NCI-H69 (cell line): ENCODE measurements around the gene RGS11.
"Not testable (repeated sequence)": the region's sequence is repeated elsewhere in the genome, so short reads cannot be mapped to it uniquely, and the experiment has no call there.

Source experiments
- DNase-seq: peaks from one replicate; lab custom pipeline; 2025; lab: John Stamatoyannopoulos, UW

The RGS11 gene

GRCh38 chr16:280552-280951, 4.8 kb upstream of the RGS11 start, which contains the start of gene ARHGDIG:
ARHGDIG (plus strand) TSS chr16:280591; CDS start chr16:280681, 90 bp downstream.
- DNase-seq: peak; percentile 53

- DNase-seq: peak; percentile 51
Observed at GRCh38 chr16:280005-280460, 4.3 kb upstream of the RGS11 start.

- DNase-seq: no peak
Observed at GRCh38 chr16:279531-279930, 3.8 kb upstream of the RGS11 start.

- peak; percentile 88 for DNase-seq
Observed at GRCh38 chr16:278863-279366, 3.2 kb upstream of the RGS11 start.

GRCh38 chr16:276426-277077, 808 bp upstream of the RGS11 start:
- DNase-seq: no peak

- peak; percentile 40 for DNase-seq
Observed at GRCh38 chr16:275041-275641, 603 bp downstream of the RGS11 start.

- peak; percentile 12 for DNase-seq
Observed at GRCh38 chr16:273547-274421, 2.0 kb downstream of the RGS11 start.

GRCh38 chr16:272633-273546, 2.9 kb downstream of the RGS11 start:
- no peak for DNase-seq

GRCh38 chr16:270381-271255, 5.1 kb downstream of the RGS11 start:
- no peak for DNase-seq

GRCh38 chr16:269061-269796, 6.5 kb downstream of the RGS11 start:
- no peak for DNase-seq

GRCh38 chr16:268141-269053, 7.3 kb downstream of the RGS11 start:
- DNase-seq: peak; percentile 72

- not testable (repeated sequence) for DNase-seq
Observed at GRCh38 chr16:267562-267961, 8.2 kb downstream of the RGS11 start.

- DNase-seq: no peak
Observed at GRCh38 chr16:266258-267164, 9.2 kb downstream of the RGS11 start.

- no peak for DNase-seq
Observed at GRCh38 chr16:265711-266110, 10.0 kb downstream of the RGS11 start.

GRCh38 chr16:265002-265529, 10.7 kb downstream of the RGS11 start:
- no peak for DNase-seq

GRCh38 chr16:264440-264951, 11.2 kb downstream of the RGS11 start:
- no peak for DNase-seq

- no peak for DNase-seq
Observed at GRCh38 chr16:263944-264343, 11.8 kb downstream of the RGS11 start.
